Nephron progenitor cell (in vitro differentiated cells): ENCODE results near the gene GIT1.

ENCODE experiments used
- DNase-seq: peaks from one replicate; pipeline ENCODE4 v3.0.0; 2021
- H3K27ac Mint-ChIP-seq: 2 replicates; pipeline ENCODE4 v1.8.0; 2021; ENCODE audit warnings: mild to moderate bottlenecking, moderate library complexity, mixed read lengths
- H3K27me3 Mint-ChIP-seq: 2 replicates; pipeline ENCODE4 v1.8.0; 2021; ENCODE audit warnings: mild to moderate bottlenecking, low read depth, mixed read lengths; ENCODE audit not compliant: poor library complexity
- H3K36me3 Mint-ChIP-seq: 2 replicates; pipeline ENCODE4 v1.8.0; 2021; ENCODE audit warnings: low read depth, mixed read lengths
- H3K4me1 Mint-ChIP-seq: 2 replicates; pipeline ENCODE4 v1.8.0; 2021; ENCODE audit warnings: mixed read lengths
- H3K4me3 Mint-ChIP-seq: 2 replicates; pipeline ENCODE4 v1.8.0; 2021; ENCODE audit warnings: mild to moderate bottlenecking, moderate library complexity, mixed read lengths
- H3K9me3 Mint-ChIP-seq: 2 replicates; pipeline ENCODE4 v1.8.0; 2021; ENCODE audit warnings: mild to moderate bottlenecking, moderate library complexity, mixed read lengths
- CTCF ChIP-seq: fragments of 200-600 bp; sonication (generic); IDR thresholded peaks from 2 replicates; pipeline ENCODE4 v1.5.0; 2021; ENCODE audit warnings: antibody characterized with exemption

GIT1 gene

GRCh38 chr17:29588562-29589411 lies 661 bp downstream of the GIT1 start:
- Mint-ChIP-seq H3K4me1 (peaks cover 67% of the 10 kb centered on the region), H3K36me3 (no peaks in the 10 kb centered on the region), H3K27me3 (peaks cover 6% of the 10 kb centered on the region), H3K9me3 (no peaks in the 10 kb centered on the region), H3K4me3 (peak overlapping the region; percentile 89), H3K27ac (peak overlapping the region; percentile 47)
- TF ChIP-seq CTCF: no peak
- no peak for DNase-seq

GRCh38 chr17:29588017-29588561 lies 1.4 kb downstream of the GIT1 start:
- peak; percentile 17 for DNase-seq
- Mint-ChIP-seq H3K4me3 (peak overlapping the region; percentile 89), H3K27me3 (peaks cover 7% of the 10 kb centered on the region), H3K4me1 (peaks cover 66% of the 10 kb centered on the region), H3K9me3 (no peaks in the 10 kb centered on the region), H3K36me3 (peaks cover 2% of the 10 kb centered on the region), H3K27ac (peak overlapping the region; percentile 47)
- TF ChIP-seq CTCF: no peak

DNA sequence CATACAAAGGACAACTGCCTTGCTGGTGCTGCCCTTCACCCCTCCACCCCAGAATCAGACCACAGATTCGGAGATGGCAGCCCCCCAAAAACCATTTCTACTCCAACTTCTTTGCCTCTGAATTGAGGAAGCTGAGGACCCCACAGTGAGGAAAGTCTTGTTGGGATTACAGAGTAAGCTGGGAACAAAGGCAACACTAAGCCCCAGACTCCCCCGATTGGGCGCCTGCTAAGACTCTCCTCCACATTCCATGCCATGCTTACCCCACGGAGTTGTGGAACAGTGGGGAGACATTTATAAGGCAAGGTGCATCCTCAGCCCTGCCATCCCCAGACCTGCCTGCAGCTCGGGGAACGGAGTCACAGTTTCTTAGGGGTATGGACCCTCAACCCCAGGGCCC lies 1.9 kb downstream of the GIT1 start:
- H3K9me3 Mint-ChIP-seq: no peaks in the 10 kb centered on the region
- peaks cover 63% of the 10 kb centered on the region for H3K4me1 Mint-ChIP-seq
- H3K4me3 Mint-ChIP-seq: no peak overlapping the region
- no peak for TF ChIP-seq CTCF
- no peak overlapping the region for H3K27ac Mint-ChIP-seq
- peaks cover 7% of the 10 kb centered on the region for H3K36me3 Mint-ChIP-seq
- H3K27me3 Mint-ChIP-seq: peaks cover 9% of the 10 kb centered on the region
- DNase-seq: no peak

DNA sequence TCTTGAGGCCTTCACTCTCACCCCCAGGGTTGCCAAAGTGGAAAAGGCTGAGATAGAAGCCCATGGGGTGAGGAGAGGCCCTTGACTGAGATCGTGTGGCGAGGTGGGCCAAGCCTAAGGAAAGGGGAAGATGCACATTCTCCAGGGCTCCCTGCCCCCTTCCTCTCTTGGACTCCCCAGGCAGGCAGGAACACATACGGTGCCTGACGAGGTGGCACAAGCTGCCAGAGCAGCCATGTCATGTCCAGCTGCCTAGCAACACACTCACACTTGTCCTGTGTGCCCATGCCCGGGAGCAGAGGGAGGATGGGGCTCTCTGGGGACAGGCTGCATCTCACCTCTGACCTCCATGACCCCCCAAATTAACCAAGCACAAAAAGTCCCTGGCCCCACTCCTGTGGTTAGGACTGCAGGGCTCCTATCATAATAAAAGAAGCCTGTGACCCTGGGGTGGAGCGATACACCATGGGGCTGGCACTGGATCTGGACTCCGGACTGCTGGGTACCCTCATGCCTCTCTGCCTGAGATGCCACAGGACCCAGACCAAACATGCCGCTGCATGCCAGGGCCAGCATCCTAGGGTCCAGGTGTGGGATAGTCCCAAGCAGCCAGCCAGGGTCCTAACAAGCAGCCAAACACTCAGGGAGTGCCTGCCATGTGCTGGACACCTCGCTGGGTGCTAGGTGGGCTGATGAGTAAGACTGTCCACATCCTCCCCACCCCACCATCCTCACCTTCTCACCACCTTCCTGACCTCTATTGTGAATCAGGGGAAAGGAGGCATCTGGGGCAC lies 2.6 kb downstream of the GIT1 start:
- DNase-seq: peak; percentile 1
- H3K4me1 Mint-ChIP-seq: peaks cover 56% of the 10 kb centered on the region
- H3K9me3 Mint-ChIP-seq: no peaks in the 10 kb centered on the region
- no peak overlapping the region for H3K27ac Mint-ChIP-seq
- TF ChIP-seq CTCF: no peak
- peaks cover 12% of the 10 kb centered on the region for H3K36me3 Mint-ChIP-seq
- H3K4me3 Mint-ChIP-seq: no peak overlapping the region
- H3K27me3 Mint-ChIP-seq: peaks cover 3% of the 10 kb centered on the region

DNA sequence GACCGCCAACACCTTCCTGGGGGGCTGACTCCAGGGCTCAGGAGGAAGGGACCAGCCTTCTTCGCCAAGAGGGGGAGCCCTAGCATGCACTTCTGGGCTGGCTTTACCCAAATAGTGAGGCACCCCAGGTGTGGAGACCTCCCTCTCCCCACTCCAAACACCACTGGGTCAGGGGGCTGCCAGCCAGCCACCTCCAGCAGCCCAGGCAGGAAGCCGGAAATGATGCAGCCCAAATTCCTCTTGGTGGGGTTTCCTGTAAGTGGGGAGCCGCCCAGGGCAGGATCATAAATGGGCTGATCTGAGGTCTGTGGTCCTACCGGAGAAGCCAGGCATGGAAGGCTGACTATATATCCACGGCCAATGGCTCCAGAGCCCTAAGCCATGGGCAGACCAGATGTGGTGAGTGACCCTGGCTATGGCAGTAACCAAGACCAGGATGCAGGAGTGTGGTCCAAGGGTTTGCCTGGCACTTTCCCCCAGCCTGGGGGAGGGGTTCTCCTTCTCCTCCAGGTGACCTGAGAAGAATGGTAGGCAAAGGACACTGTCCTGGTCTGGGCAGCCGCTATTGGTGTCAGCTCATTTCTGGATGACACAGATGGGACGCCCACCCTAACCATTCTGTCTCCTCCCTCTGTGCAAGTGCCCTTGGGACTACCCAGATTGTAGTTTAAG lies 4.2 kb downstream of the GIT1 start:
- no peak overlapping the region for H3K27ac Mint-ChIP-seq
- H3K27me3 Mint-ChIP-seq: peaks cover 2% of the 10 kb centered on the region
- DNase-seq: peak; percentile 8
- TF ChIP-seq CTCF: no peak
- peaks cover 45% of the 10 kb centered on the region for H3K4me1 Mint-ChIP-seq
- H3K36me3 Mint-ChIP-seq: peaks cover 16% of the 10 kb centered on the region
- H3K9me3 Mint-ChIP-seq: no peaks in the 10 kb centered on the region
- no peak overlapping the region for H3K4me3 Mint-ChIP-seq
